ENCODE results near the gene BCORL1. TPM values are rescaled to one million over a fixed set of nuclear protein-coding genes. Genes with fewer than 3 reads are reported as not detected.

The BCORL1 gene
- total RNA-seq, 2 donors from 2014 or later, result 8.5 to 22.3 TPM

- no peak for ATAC-seq (ENCODE audit: insufficient number of reproducible peaks, low FRiP score, low read depth)
- no peak for TF ChIP-seq CTCF (IDR thresholded peaks at IDR 0.05)
- H3K4me1 ChIP-seq (ENCODE audit: control insufficient read depth in 1 of 2, low read depth in 2 of 2), result peaks cover 0 to 19% of the 10 kb centered on the region in 2 donors
- H3K9me3 ChIP-seq, result no peaks in the 10 kb centered on the region
- H3K27me3 ChIP-seq (replicated peaks; ENCODE audit: insufficient read depth), result no peaks in the 10 kb centered on the region
- H3K27ac ChIP-seq, result peak overlapping the region in 1 of 2 donors; percentile 44
- H3K36me3 ChIP-seq, result peaks cover 26% of the 10 kb centered on the region
- H3K4me3 ChIP-seq, result no peak overlapping the region
- DNase-seq (ENCODE audit: low spot score), result no peak
Measured at GRCh38 chrX:130055103-130055502, 72.7 kb downstream of the BCORL1 start.

DNA sequence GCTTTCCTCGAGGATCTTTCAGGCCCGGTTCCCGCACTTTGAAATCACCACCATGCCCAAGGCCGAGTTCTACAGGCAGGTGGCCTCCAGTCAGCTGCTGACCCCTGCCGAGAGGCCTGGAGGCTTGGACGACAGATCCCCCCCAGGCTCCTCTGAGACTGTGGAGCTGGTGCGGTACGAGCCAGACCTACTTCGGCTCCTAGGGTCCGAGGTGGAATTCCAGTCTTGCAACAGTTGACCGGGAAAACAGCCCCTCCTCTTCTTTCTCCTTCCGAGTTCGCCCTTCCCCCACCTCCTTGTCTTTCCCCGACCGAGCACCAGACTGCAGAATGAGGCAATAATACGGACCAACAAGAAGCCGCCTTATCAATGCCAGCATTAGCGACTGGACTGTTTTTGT, 73.5 kb downstream of the BCORL1 start:
- no peak for TF ChIP-seq CTCF (IDR thresholded peaks at IDR 0.05)
- no peak for ATAC-seq (ENCODE audit: insufficient number of reproducible peaks, low FRiP score, low read depth)
- no peak overlapping the region for H3K4me3 ChIP-seq
- peaks cover 21% of the 10 kb centered on the region for H3K36me3 ChIP-seq
- no peaks in the 10 kb centered on the region for H3K9me3 ChIP-seq
- no peak for DNase-seq (ENCODE audit: low spot score)
- peaks cover 0 to 19% of the 10 kb centered on the region in 2 donors for H3K4me1 ChIP-seq (ENCODE audit: control insufficient read depth in 1 of 2, low read depth in 2 of 2)
- no peaks in the 10 kb centered on the region for H3K27me3 ChIP-seq (replicated peaks; ENCODE audit: insufficient read depth)
- no peak overlapping the region for H3K27ac ChIP-seq

GRCh38 chrX:130057209-130057608, 74.8 kb downstream of the BCORL1 start:
- no peak overlapping the region for H3K4me3 ChIP-seq
- H3K36me3 ChIP-seq, result peaks cover 13% of the 10 kb centered on the region
- peaks cover 0 to 19% of the 10 kb centered on the region in 2 donors for H3K4me1 ChIP-seq (ENCODE audit: control insufficient read depth in 1 of 2, low read depth in 2 of 2)
- no peak for TF ChIP-seq CTCF (IDR thresholded peaks at IDR 0.05)
- no peaks in the 10 kb centered on the region for H3K27me3 ChIP-seq (replicated peaks; ENCODE audit: insufficient read depth)
- no peaks in the 10 kb centered on the region for H3K9me3 ChIP-seq
- DNase-seq (ENCODE audit: low spot score) (no peak), ATAC-seq (ENCODE audit: insufficient number of reproducible peaks, low FRiP score, low read depth) (no peak)
- H3K27ac ChIP-seq, result no peak overlapping the region

GRCh38 chrX:130058652-130059051, 76.2 kb downstream of the BCORL1 start:
- no peaks in the 10 kb centered on the region for H3K9me3 ChIP-seq
- peaks cover 0 to 19% of the 10 kb centered on the region in 2 donors for H3K4me1 ChIP-seq (ENCODE audit: control insufficient read depth in 1 of 2, low read depth in 2 of 2)
- ATAC-seq (ENCODE audit: insufficient number of reproducible peaks, low FRiP score, low read depth), result no peak
- H3K27me3 ChIP-seq (replicated peaks; ENCODE audit: insufficient read depth), result no peaks in the 10 kb centered on the region
- no peak for TF ChIP-seq CTCF (IDR thresholded peaks at IDR 0.05)
- H3K4me3 ChIP-seq, result no peak overlapping the region
- H3K27ac ChIP-seq, result no peak overlapping the region
- no peak for DNase-seq (ENCODE audit: low spot score)
- peaks cover 1% of the 10 kb centered on the region for H3K36me3 ChIP-seq

DNA sequence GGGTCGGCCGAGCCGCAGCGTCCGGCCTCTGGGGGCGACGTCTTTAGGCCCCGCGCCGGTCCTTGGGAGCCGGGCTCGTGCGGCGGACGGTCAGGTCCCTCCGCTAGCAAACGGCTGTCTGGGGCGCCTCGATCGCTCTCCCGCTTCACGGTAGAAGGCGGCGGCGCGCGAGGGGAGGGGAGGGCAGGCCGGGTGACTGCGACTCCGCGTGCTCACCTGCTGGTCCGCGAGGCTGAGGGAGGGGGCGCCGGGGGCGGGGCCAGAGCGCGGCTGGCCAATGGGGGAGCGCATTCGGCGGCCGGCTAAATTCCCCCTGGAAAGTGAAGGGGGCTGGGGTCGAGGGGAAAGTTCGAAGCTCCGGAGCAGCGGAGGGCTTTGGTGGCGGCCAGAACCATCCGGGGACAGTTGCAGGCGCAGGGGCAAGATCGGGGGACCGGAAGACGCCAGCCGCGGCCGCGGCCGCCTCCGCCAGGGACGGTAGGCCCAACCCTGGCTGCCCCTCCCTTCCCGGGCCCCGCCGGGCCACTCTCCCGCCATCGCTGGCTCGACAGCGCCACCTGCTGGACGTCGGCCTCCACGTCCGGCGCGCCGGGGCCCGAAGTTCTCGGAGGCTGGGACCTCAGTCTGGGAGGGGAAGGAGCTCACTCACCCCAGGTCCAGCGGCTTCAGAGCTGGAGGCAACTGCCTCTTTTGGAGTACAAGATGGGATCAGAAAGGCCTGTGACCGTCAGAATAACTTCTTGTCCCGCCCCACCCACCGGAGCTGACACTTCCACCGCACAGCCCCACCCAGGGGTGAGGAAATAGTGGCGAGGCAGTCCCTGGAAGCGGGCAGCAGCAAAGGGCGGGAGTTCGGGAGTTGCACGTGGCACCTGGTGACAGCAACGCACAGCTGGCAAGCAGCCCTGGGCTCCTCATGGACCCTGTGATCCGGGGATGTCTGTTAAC, 78.0 kb downstream of the BCORL1 start:
- Histone ChIP-seq H3K27me3 (replicated peaks; ENCODE audit: insufficient read depth) (no peaks in the 10 kb centered on the region), H3K9me3 (no peaks in the 10 kb centered on the region), H3K36me3 (no peaks in the 10 kb centered on the region), H3K27ac (peak overlapping the region in 1 of 2 donors; percentile 38), H3K4me1 (ENCODE audit: control insufficient read depth in 1 of 2, low read depth in 2 of 2) (peaks cover 0 to 3% of the 10 kb centered on the region in 2 donors), H3K4me3 (peak overlapping the region; percentile 78)
- TF ChIP-seq CTCF (IDR thresholded peaks at IDR 0.05), result peak; percentile 89
- ATAC-seq (ENCODE audit: insufficient number of reproducible peaks, low FRiP score, low read depth) (no peak), DNase-seq (ENCODE audit: low spot score) (no peak)
